Prostate gland (tissue), 2 donors: ENCODE results near the gene GAGE12J.

ENCODE experiments used
- POLR2AphosphoS5 ChIP-seq: sonication (generic); formaldehyde crosslinking; IDR thresholded peaks from one replicate; pipeline ENCODE4 v1.6.1; 2017; ENCODE audit warnings: antibody characterized with exemption
- TF ChIP-seq, protein P1 (sequence below), 4 experiments: fragments of 200-600 bp in 2 of 4; fragments of 450-650 bp in 2 of 4; sonication (generic) in 2 of 4; IDR thresholded peaks; 1 replicate in 3 of 4; 2 replicates in 1 of 4; pipeline ENCODE4 v1.5.1; 2016 to 2019; ENCODE audit warnings: antibody characterized with exemption in 4 of 4, mild to moderate bottlenecking in 2 of 4, moderate library complexity in 2 of 4

DNA sequence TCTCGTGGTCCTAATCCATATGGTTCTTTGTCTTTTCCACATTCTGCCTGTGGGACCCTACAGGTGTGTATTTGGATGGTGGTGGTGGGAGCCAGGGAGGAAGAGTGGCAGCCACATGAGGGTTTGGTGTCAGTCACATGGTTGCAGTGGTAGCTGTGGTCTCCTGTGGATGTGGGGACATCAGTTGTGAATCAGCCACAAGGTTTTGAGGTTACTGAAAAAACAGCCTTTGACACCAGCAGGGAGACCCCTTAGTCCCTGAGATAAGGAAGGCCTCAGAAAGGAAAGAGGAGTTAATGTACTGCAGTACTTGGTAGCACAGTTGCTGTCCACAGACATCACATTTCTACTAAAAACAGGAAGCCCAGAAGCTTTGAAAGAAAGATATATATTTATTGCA, 34.2 kb upstream of the GAGE12J start:
- TF ChIP-seq POLR2AphosphoS5 = no peak
- TF ChIP-seq, protein P1, sequence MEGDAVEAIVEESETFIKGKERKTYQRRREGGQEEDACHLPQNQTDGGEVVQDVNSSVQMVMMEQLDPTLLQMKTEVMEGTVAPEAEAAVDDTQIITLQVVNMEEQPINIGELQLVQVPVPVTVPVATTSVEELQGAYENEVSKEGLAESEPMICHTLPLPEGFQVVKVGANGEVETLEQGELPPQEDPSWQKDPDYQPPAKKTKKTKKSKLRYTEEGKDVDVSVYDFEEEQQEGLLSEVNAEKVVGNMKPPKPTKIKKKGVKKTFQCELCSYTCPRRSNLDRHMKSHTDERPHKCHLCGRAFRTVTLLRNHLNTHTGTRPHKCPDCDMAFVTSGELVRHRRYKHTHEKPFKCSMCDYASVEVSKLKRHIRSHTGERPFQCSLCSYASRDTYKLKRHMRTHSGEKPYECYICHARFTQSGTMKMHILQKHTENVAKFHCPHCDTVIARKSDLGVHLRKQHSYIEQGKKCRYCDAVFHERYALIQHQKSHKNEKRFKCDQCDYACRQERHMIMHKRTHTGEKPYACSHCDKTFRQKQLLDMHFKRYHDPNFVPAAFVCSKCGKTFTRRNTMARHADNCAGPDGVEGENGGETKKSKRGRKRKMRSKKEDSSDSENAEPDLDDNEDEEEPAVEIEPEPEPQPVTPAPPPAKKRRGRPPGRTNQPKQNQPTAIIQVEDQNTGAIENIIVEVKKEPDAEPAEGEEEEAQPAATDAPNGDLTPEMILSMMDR (IDR thresholded peaks at IDR 0.05) = no peak
